HepG2 (cell line): ENCODE measurements around the gene KHK. TPM values are rescaled to one million over a fixed set of nuclear protein-coding genes. Genes with fewer than 3 reads are reported as not detected.

Experiments
- CCDC6 ChIP-seq: sonication (generic); formaldehyde crosslinking; IDR thresholded peaks from 2 replicates; pipeline ENCODE4 v1.8.1; 2022; ENCODE audit warnings: mild to moderate bottlenecking, missing genetic modification reagents, moderate library complexity
- CENPX ChIP-seq: sonication (generic); formaldehyde crosslinking; IDR thresholded peaks from 2 replicates; pipeline ENCODE4 v1.9.0; 2021; ENCODE audit warnings: mild to moderate bottlenecking, missing genetic modification reagents, moderate library complexity
- GTF2F1 ChIP-seq: fragments of 150-350 bp; IDR thresholded peaks from 2 replicates; pipeline ENCODE4 v1.6.1; 2014; ENCODE audit warnings: low read length
- HDAC1 ChIP-seq: sonication (generic); formaldehyde crosslinking; IDR thresholded peaks from 2 replicates; pipeline ENCODE4 v1.5.1; 2020; ENCODE audit warnings: mild to moderate bottlenecking, missing genetic modification reagents
- HNF4A ChIP-seq: sonication (generic); formaldehyde crosslinking; IDR thresholded peaks from 2 replicates; pipeline ENCODE4 v1.4.0; 2020; ENCODE audit warnings: missing genetic modification reagents
- KLF12 ChIP-seq: sonication (generic); formaldehyde crosslinking; IDR thresholded peaks from 2 replicates; pipeline ENCODE4 v1.4.0; 2020; ENCODE audit warnings: missing genetic modification reagents, borderline replicate concordance
- MLLT10 ChIP-seq: sonication (generic); formaldehyde crosslinking; IDR thresholded peaks from 2 replicates; pipeline ENCODE4 v1.4.0; 2020; ENCODE audit warnings: missing genetic modification reagents
- PAX8 ChIP-seq: sonication (generic); formaldehyde crosslinking; IDR thresholded peaks from 2 replicates; pipeline ENCODE4 v1.8.0; 2022; ENCODE audit warnings: mild to moderate bottlenecking, missing genetic modification reagents, borderline replicate concordance
- POLR2AphosphoS2 ChIP-seq: IDR thresholded peaks from 2 replicates; pipeline ENCODE4 v1.6.1; 2011; ENCODE audit warnings: low read depth, low read length, improper control_type of control experiment
- RAD21 ChIP-seq: fragments of 450-650 bp; formaldehyde crosslinking; IDR thresholded peaks from 2 replicates; pipeline ENCODE4 v1.5.0; 2020; ENCODE audit warnings: mild to moderate bottlenecking
- RBM22 ChIP-seq: fragments of 200-400 bp; formaldehyde crosslinking; optimal IDR thresholded peaks from 2 replicates; pipeline ENCODE3; 2017; ENCODE audit warnings: mild to moderate bottlenecking, low read length, moderate library complexity
- RFXANK ChIP-seq: IDR thresholded peaks from 2 replicates; pipeline ENCODE4 v1.6.1; 2016
- SIN3B ChIP-seq: fragments of 150-350 bp; IDR thresholded peaks from 2 replicates; pipeline ENCODE4 v1.6.1; 2014; ENCODE audit warnings: low read length
- SKI ChIP-seq: fragments of 450-650 bp; IDR thresholded peaks from one replicate; pipeline ENCODE4 v1.6.1; 2018; ENCODE audit warnings: mild to moderate bottlenecking; ENCODE audit not compliant: partially characterized antibody
- ZBTB7A ChIP-seq: sonication (generic); formaldehyde crosslinking; IDR thresholded peaks from 2 replicates; pipeline ENCODE4 v1.8.0; 2022; ENCODE audit warnings: mild to moderate bottlenecking, missing genetic modification reagents
- ZNF282 ChIP-seq: fragments of 450-650 bp; IDR thresholded peaks from 2 replicates; pipeline ENCODE4 v1.6.1; 2018; ENCODE audit not compliant: partially characterized antibody
- ZNF296 ChIP-seq: sonication (generic); formaldehyde crosslinking; conservative IDR thresholded peaks from 2 replicates; pipeline ENCODE4 v1.5.0; 2020; ENCODE audit warnings: mild to moderate bottlenecking, missing genetic modification reagents
- ZNF34 ChIP-seq: sonication (generic); formaldehyde crosslinking; IDR thresholded peaks from 2 replicates; pipeline ENCODE4 v1.4.0; 2020; ENCODE audit warnings: mild to moderate bottlenecking, missing genetic modification reagents, borderline replicate concordance
- ZNF501 ChIP-seq: sonication (generic); formaldehyde crosslinking; IDR thresholded peaks from 2 replicates; pipeline ENCODE4 v1.5.1; 2020; ENCODE audit warnings: mild to moderate bottlenecking, moderate library complexity, missing genetic modification reagents
- ZNF547 ChIP-seq: sonication (generic); formaldehyde crosslinking; IDR thresholded peaks from 2 replicates; pipeline ENCODE4 v1.5.1; 2020; ENCODE audit warnings: mild to moderate bottlenecking, missing genetic modification reagents
- ZNF572 ChIP-seq: sonication (generic); formaldehyde crosslinking; IDR thresholded peaks from 2 replicates; pipeline ENCODE4 v1.5.1; 2020; ENCODE audit warnings: mild to moderate bottlenecking, missing genetic modification reagents
- ZNF614 ChIP-seq: IDR thresholded peaks from 2 replicates; pipeline ENCODE4 v1.6.1; 2018; ENCODE audit warnings: missing biosample characterization, missing genetic modification reagents, inconsistent platforms, borderline replicate concordance
- ZNF703 ChIP-seq: sonication (generic); formaldehyde crosslinking; IDR thresholded peaks from 2 replicates; pipeline ENCODE4 v1.5.1; 2020; ENCODE audit warnings: missing genetic modification reagents, mild to moderate bottlenecking, moderate library complexity, borderline replicate concordance
- ZNF75D ChIP-seq: sonication (generic); formaldehyde crosslinking; IDR thresholded peaks from 2 replicates; pipeline ENCODE4 v1.8.1; 2023; ENCODE audit warnings: missing genetic modification reagents, mild to moderate bottlenecking, borderline replicate concordance
- polyA plus RNA-seq, 8 experiments: library from polyadenylated mRNA; depleted of rRNA in 3 of 8; stranded (reverse) in 7 of 8; unstranded in 1 of 8; fragments of >200 nt; fragmentation: Illumina TruSeq in 4 of 8; extraction: Trizol in 4 of 8; gene quantifications; 2 replicates each; pipeline versions ENCODE4 v1.2.1 to v1.2.3, GENCODE V29; 2011 to 2016; ENCODE audit warnings: low read depth in 4 of 8, missing spikeins in 1 of 8, mixed read lengths in 1 of 8; ENCODE audit not compliant: insufficient read depth in 1 of 8
- total RNA-seq, 5 experiments: library from RNA; depleted of rRNA; stranded (reverse); fragments of >200 nt; fragmentation: Illumina TruSeq; extraction: Trizol; gene quantifications; 2 replicates each; pipeline ENCODE4 v1.2.3, GENCODE V29; 2016; ENCODE audit warnings: low read depth in 1 of 5
- TF ChIP-seq, protein P1 (sequence below): IDR thresholded peaks from 2 replicates; pipeline ENCODE4 v1.6.1; 2012; ENCODE audit warnings: inconsistent platforms
- TF ChIP-seq, protein P2 (sequence below): sonication (generic); formaldehyde crosslinking; IDR thresholded peaks from 2 replicates; pipeline ENCODE4 v1.4.0; 2020; ENCODE audit warnings: missing genetic modification reagents
- TF ChIP-seq, protein P3 (sequence below): sonication (generic); formaldehyde crosslinking; IDR thresholded peaks from 2 replicates; pipeline ENCODE4 v1.5.1; 2020; ENCODE audit warnings: missing genetic modification reagents, mild to moderate bottlenecking, borderline replicate concordance
- TF ChIP-seq, protein P4 (sequence below): sonication (generic); formaldehyde crosslinking; IDR thresholded peaks from 2 replicates; pipeline ENCODE4 v1.4.0; 2020; ENCODE audit warnings: low read depth, mild to moderate bottlenecking, missing genetic modification reagents

Gene KHK
- total and polyA plus RNA-seq, 2 of the 13 experiments (the other 11 are each of a cell fraction or from before 2014, with no cell fraction given), result 40.9 to 99.2 TPM

DNA sequence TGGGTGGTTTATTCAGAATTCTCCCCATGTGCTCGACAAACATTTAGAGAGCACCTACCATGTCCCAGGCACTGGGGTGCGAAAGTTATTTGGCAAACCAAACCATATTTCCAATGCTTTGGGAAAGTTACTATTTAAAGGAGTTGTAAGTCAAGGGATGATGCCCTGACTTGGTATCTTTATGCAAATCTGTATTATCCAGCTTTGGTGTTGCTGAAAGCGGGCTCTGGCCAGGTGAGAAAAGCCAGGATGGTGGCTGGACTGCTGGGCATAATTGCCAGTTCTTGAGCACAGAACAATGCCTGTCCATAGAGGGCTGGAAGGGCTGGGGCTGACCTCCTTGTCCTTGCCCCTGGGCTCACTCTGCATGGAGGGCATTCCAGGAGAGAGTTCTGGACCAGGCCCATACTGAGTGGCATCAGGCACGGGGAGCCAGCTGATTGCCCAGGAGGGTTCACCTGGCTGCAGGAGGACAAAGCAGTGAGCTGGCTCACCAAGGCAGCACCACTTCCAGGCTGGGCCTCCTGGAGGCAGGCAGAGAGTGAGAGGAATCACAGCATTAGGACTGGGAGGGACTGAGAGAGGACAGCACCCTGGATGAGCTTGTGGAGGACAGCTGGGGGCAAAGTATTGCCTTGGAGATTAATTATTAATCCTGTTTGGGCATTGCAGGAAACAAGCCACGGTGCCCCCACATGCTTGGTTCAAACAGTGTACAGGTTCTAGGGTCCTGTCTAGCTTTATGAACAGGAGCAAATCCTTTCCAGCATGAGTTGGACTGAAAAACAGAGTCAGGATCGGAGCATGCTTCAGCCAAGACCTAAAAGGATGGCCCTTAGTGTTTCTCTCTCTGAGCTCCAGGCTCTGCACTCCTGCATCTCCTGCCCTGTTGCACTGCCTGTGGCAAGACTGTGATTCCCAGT lies 7.1 kb downstream of the KHK start (continued):
- TF ChIP-seq ZNF75D (CRISPR knock-in tag) (no peak), POLR2AphosphoS2 (no peak), ZNF296 (peak; percentile 69; the same call in 1 of the 2 replicates), HNF4A (CRISPR knock-in tag) (peak; percentile 87), RBM22 (no peak), CENPX (CRISPR knock-in tag) (no peak), ZNF501 (CRISPR knock-in tag) (0 out of 2 replicates have a peak, but pooled peaks have one; percentile 18), KLF12 (CRISPR knock-in tag) (no peak), ZNF34 (CRISPR knock-in tag) (no peak), SKI (no peak), ZNF703 (CRISPR knock-in tag) (no peak), PAX8 (CRISPR knock-in tag) (no peak; the same call in 1 of the 2 replicates), RFXANK (no peak; the same call in 1 of the 2 replicates), GTF2F1 (no peak), ZNF282 (no peak), ZNF572 (peak; percentile 99), SIN3B (no peak), ZNF547 (no peak; the same call in 1 of the 2 replicates), CCDC6 (CRISPR knock-in tag) (peak; percentile 73), HDAC1 (CRISPR knock-in tag) (peak; percentile 77), ZNF614 (peak; percentile 77; the same call in 1 of the 2 replicates), MLLT10 (no peak), ZBTB7A (CRISPR knock-in tag) (no peak; the same call in 1 of the 2 replicates), RAD21 (peak; percentile 25; the same call in 1 of the 2 replicates)
- TF ChIP-seq, protein P1, sequence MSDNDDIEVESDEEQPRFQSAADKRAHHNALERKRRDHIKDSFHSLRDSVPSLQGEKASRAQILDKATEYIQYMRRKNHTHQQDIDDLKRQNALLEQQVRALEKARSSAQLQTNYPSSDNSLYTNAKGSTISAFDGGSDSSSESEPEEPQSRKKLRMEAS, result peak; percentile 89
- TF ChIP-seq, protein P2, sequence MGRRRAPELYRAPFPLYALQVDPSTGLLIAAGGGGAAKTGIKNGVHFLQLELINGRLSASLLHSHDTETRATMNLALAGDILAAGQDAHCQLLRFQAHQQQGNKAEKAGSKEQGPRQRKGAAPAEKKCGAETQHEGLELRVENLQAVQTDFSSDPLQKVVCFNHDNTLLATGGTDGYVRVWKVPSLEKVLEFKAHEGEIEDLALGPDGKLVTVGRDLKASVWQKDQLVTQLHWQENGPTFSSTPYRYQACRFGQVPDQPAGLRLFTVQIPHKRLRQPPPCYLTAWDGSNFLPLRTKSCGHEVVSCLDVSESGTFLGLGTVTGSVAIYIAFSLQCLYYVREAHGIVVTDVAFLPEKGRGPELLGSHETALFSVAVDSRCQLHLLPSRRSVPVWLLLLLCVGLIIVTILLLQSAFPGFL (CRISPR knock-in tag), result no peak
- TF ChIP-seq, protein P3, sequence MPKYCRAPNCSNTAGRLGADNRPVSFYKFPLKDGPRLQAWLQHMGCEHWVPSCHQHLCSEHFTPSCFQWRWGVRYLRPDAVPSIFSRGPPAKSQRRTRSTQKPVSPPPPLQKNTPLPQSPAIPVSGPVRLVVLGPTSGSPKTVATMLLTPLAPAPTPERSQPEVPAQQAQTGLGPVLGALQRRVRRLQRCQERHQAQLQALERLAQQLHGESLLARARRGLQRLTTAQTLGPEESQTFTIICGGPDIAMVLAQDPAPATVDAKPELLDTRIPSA (CRISPR knock-in tag), result no peak
- TF ChIP-seq, protein P4, sequence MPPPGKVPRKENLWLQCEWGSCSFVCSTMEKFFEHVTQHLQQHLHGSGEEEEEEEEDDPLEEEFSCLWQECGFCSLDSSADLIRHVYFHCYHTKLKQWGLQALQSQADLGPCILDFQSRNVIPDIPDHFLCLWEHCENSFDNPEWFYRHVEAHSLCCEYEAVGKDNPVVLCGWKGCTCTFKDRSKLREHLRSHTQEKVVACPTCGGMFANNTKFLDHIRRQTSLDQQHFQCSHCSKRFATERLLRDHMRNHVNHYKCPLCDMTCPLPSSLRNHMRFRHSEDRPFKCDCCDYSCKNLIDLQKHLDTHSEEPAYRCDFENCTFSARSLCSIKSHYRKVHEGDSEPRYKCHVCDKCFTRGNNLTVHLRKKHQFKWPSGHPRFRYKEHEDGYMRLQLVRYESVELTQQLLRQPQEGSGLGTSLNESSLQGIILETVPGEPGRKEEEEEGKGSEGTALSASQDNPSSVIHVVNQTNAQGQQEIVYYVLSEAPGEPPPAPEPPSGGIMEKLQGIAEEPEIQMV, result peak; percentile 78
